HG03342 (cell line): Measurements from ENCODE around the gene ADARB1.

Source experiments
- ATAC-seq: cut with Tn5 transposase; IDR thresholded peaks from one replicate; pipeline ENCODE4 v1.9.1; 2021; ENCODE audit warnings: mild to moderate bottlenecking, moderate library complexity; ENCODE audit not compliant: unreplicated experiment

The ADARB1 gene

GRCh38 chr21:45246386-45247320 is 172.3 kb downstream of the ADARB1 start:
- ATAC-seq, result no peak

GRCh38 chr21:45248301-45248892 is 174.0 kb downstream of the ADARB1 start:
- no peak for ATAC-seq

- no peak for ATAC-seq
These were observed 174.6 kb downstream of the ADARB1 start for GRCh38 chr21:45248893-45249381.

- ATAC-seq, result no peak
These were observed 175.2 kb downstream of the ADARB1 start for GRCh38 chr21:45249626-45250025.

GRCh38 chr21:45250272-45250671 is 175.9 kb downstream of the ADARB1 start:
- no peak for ATAC-seq

GRCh38 chr21:45250914-45251634 is 176.7 kb downstream of the ADARB1 start:
- no peak for ATAC-seq

GRCh38 chr21:45251635-45252447 is 177.5 kb downstream of the ADARB1 start:
- ATAC-seq, result no peak

- ATAC-seq, result no peak
These were observed 178.1 kb downstream of the ADARB1 start for GRCh38 chr21:45252448-45252925.

- ATAC-seq, result no peak
These were observed 178.8 kb downstream of the ADARB1 start for GRCh38 chr21:45253180-45253579.

- ATAC-seq, result no peak
These were observed 179.5 kb downstream of the ADARB1 start for GRCh38 chr21:45253633-45254459.

GRCh38 chr21:45254460-45254930 is 180.1 kb downstream of the ADARB1 start:
- no peak for ATAC-seq

- no peak for ATAC-seq
These were observed 181.1 kb downstream of the ADARB1 start for GRCh38 chr21:45255381-45256020.

GRCh38 chr21:45256021-45256911 is 181.9 kb downstream of the ADARB1 start:
- no peak for ATAC-seq

- ATAC-seq, result no peak
These were observed 182.7 kb downstream of the ADARB1 start for GRCh38 chr21:45256912-45257672.

- ATAC-seq, result no peak
These were observed 183.4 kb downstream of the ADARB1 start for GRCh38 chr21:45257673-45258341.

GRCh38 chr21:45258466-45258865 is 184.1 kb downstream of the ADARB1 start:
- ATAC-seq, result no peak
